Stomach smooth muscle (tissue), 2 donors: Measurements from ENCODE around the gene HEY2.
"Not testable (repeated sequence)": the region's sequence is repeated elsewhere in the genome, so short reads cannot be mapped to it uniquely, and the experiment has no call there.

Source experiments
- H3K27ac ChIP-seq: one replicate; pipeline ENCODE4 v1.7.0; 2013; ENCODE audit warnings: mild to moderate bottlenecking, low read length, inconsistent platforms
- H3K27me3 ChIP-seq, 2 donors: one replicate each; pipeline ENCODE4 v1.7.0; 2013; ENCODE audit warnings: low read length in 2 of 2; ENCODE audit not compliant: insufficient read depth in 2 of 2, control insufficient read depth in 1 of 2
- H3K36me3 ChIP-seq, 2 donors: one replicate each; pipeline ENCODE4 v1.7.0; 2013; ENCODE audit warnings: low read length in 2 of 2; ENCODE audit not compliant: control insufficient read depth in 2 of 2, insufficient read depth in 2 of 2
- H3K4me1 ChIP-seq: one replicate; pipeline ENCODE4 v1.7.0; 2013; ENCODE audit warnings: low read length; ENCODE audit not compliant: control insufficient read depth, insufficient read depth
- H3K4me3 ChIP-seq, 2 donors: one replicate each; pipeline ENCODE4 v1.7.0; 2013; ENCODE audit warnings: low read length in 2 of 2
- H3K9ac ChIP-seq, 2 donors: one replicate each; pipeline ENCODE4 v1.7.0; 2013; ENCODE audit warnings: low read length in 2 of 2, mild to moderate bottlenecking in 1 of 2
- H3K9me3 ChIP-seq, 2 donors: one replicate each; pipeline ENCODE4 v1.7.0; 2013; ENCODE audit warnings: low read length in 2 of 2; ENCODE audit not compliant: control insufficient read depth in 2 of 2
- donor health status: healthy.
- donor health status: Pancreatic carcinoma.

HEY2 gene

DNA sequence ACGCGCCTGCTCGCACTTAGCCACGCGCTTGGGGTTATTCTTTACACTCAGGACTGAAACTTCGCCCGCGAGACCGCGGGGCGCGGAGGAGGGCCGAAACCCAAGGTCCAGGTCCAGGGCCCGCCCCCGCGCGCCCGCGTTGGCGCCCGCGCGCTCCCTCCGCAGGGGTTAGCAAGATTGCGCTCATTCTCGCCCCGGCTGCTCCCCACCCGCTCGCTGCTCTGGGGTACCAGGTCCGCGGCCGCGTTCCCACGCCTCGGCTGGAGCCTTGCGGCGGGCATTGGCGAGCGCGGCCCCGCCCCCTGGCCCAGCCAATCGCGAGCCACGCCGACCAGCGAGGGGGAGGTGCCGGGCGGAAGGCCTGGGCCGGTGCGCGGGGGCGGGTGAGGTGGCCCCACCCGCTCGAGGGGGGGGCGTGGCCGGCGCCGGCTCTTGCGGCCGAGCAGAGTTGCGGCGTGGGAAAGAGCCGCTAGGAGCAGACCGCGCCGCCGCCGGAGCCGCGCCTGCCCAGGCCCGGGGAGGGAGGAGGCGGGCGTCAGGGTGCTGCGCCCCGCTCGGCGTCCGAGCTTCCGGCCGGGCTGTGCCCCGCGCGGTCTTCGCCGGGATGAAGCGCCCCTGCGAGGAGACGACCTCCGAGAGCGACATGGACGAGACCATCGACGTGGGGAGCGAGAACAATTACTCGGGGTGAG, at the start of gene HEY2:
TSS of gene HEY2 (plus strand) at position 460 of the 692 bp plus-strand sequence. CDS start at position 605, 145 bp downstream.
- peak within 1 kb of the TSS; percentile 74 to 81 for H3K4me3 ChIP-seq
- peak within 1 kb of the TSS; percentile 61 to 69 for H3K9ac ChIP-seq
- peaks cover 28 to 51% of the 10 kb centered on the region in 2 donors for H3K27me3 ChIP-seq
- no peaks in the 10 kb centered on the region for H3K9me3 ChIP-seq
- H3K36me3 ChIP-seq: no peaks in the 10 kb centered on the region
- peak within 1 kb of the TSS; percentile 56 for H3K27ac ChIP-seq
- peaks cover 22% of the 10 kb centered on the region for H3K4me1 ChIP-seq

DNA sequence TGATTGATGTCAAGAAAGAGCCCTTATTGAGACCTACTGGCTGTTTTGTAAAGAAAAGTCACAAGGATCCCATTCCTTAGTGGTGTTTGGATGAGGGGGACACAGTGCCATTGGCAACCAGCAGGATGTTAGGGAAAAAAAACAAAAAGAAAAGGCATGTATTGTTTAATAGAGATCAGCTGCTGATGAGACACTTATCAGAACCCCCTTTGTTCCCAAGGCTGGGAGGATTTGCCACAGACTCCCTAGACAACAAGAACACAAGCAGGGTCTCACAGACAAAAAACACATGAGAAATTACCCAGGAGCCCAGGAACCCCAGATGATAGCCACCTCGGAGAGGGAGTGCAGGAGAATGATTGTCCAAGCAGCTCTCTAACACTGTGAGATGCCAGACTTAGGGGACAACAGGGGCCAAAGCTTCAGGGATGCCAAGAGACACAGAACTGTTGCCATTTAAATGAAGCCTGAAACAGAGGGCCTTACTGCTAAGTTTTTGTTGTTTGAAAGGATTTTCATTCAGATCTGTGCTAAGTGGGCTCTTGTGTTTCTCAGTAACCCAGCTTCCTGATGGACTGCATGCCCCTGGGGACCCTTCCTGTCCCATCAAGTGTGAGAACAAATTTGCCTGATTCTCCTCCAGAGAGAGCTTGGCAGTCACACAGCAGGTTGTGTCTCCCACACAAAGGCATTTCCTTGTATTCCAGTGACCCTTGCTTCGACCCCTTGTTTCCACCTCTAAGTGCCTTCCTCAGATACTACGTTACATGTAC, 48.7 kb upstream of the HEY2 start:
- Histone ChIP-seq H3K9ac (no peak overlapping the region), H3K27ac (no peak overlapping the region), H3K36me3 (no peaks in the 10 kb centered on the region), H3K4me3 (no peak overlapping the region), H3K4me1 (no peaks in the 10 kb centered on the region), H3K27me3 (no peaks in the 10 kb centered on the region), H3K9me3 (no peaks in the 10 kb centered on the region)

DNA sequence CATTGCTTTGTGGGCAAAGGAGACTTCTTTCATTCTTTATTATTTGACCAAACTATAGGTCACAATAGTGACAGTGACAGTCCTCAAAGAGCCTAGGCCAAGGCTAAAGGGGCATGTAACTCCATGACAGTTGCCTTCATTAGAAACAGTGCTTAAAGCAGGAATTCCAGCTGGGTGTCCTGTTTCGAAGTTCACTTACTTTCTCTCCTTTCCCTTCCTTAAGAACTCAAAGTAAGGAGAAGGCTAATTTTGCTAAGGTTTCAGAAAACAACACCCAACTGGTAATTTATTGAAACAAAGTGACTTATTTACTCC, 48.1 kb upstream of the HEY2 start:
- H3K4me1 ChIP-seq: no peaks in the 10 kb centered on the region
- no peak overlapping the region for H3K9ac ChIP-seq
- no peak overlapping the region for H3K27ac ChIP-seq
- no peaks in the 10 kb centered on the region for H3K9me3 ChIP-seq
- H3K36me3 ChIP-seq: no peaks in the 10 kb centered on the region
- no peak overlapping the region for H3K4me3 ChIP-seq
- no peaks in the 10 kb centered on the region for H3K27me3 ChIP-seq

- not testable (repeated sequence) for H3K9ac ChIP-seq, H3K4me3 ChIP-seq, H3K4me1 ChIP-seq, H3K36me3 ChIP-seq, H3K9me3 ChIP-seq, H3K27ac ChIP-seq, H3K27me3 ChIP-seq
These were observed 45.5 kb upstream of the HEY2 start for GRCh38 chr6:125703882-125704281.

GRCh38 chr6:125707615-125708243, 41.7 kb upstream of the HEY2 start:
- H3K27ac ChIP-seq: no peak overlapping the region
- H3K4me1 ChIP-seq: no peaks in the 10 kb centered on the region
- peaks cover 0 to 3% of the 10 kb centered on the region in 2 donors for H3K9me3 ChIP-seq
- no peaks in the 10 kb centered on the region for H3K36me3 ChIP-seq
- H3K4me3 ChIP-seq: no peak overlapping the region
- H3K27me3 ChIP-seq: no peaks in the 10 kb centered on the region
- no peak overlapping the region for H3K9ac ChIP-seq

GRCh38 chr6:125711013-125711675, 38.3 kb upstream of the HEY2 start:
- Histone ChIP-seq H3K27me3 (no peaks in the 10 kb centered on the region), H3K4me1 (no peaks in the 10 kb centered on the region), H3K36me3 (no peaks in the 10 kb centered on the region), H3K4me3 (no peak overlapping the region), H3K27ac (no peak overlapping the region), H3K9ac (no peak overlapping the region), H3K9me3 (peaks cover 0 to 3% of the 10 kb centered on the region in 2 donors)

DNA sequence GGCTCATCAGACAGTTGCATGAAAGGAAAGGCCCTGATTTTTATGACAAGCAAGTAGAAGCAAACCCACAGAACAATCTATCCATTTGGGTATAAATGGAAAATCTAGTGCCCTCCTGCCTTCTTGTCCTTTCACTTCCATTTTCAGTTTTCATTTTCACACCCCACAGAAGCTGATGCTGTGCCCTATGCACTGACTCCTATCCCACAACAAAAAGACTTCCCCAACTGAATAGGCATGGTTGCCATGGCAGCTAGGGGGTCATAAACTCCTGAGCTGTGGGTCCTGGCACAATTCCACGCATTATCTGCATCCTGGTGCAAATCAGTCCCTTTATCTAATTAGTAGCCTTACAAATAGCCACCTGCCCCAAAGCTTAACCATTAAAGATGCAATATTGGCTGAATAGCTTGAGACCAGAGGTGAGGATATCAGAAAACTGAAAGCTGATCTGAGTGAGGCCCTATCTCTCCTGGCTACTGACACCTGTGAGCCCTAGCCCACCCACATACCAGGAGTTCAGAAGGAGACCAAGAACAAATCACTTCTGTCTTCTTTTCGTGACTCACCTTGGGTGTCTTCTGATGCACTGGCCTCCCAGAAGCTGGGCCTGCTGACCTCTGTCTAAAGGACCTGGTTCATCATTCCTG, 34.9 kb upstream of the HEY2 start:
- H3K36me3 ChIP-seq: no peaks in the 10 kb centered on the region
- peaks cover 0 to 3% of the 10 kb centered on the region in 2 donors for H3K9me3 ChIP-seq
- H3K4me1 ChIP-seq: no peaks in the 10 kb centered on the region
- H3K9ac ChIP-seq: no peak overlapping the region
- H3K27ac ChIP-seq: no peak overlapping the region
- no peak overlapping the region for H3K4me3 ChIP-seq
- H3K27me3 ChIP-seq: no peaks in the 10 kb centered on the region

DNA sequence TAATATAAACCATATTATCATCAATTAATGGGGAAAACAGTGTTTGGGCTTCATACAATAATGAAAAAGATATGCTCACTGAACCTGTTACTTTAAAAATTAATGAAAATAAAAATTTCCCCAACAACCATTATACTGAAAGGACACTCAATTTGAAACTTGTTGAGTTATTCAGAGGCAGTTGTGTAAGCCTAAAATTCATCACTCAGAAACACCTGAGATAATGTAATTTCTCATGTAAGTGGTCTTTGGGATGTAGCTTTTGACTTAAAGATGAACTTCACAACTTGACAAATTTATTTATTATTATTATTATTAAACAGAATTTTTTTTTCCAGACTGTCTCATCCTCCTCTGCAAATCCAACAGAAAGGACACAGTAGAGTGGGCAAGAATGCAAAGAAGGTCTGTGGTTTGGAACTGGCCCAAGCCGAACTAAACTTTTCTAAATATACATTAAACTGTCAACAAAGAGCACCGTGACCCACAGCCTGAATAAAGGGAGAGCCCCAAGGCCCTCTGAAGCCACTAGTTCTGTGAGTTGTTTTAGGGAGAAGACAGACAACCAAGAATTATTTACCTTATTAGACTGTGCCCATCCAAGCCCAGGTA, 32.2 kb upstream of the HEY2 start:
- Histone ChIP-seq H3K9ac (no peak overlapping the region), H3K27ac (no peak overlapping the region), H3K36me3 (no peaks in the 10 kb centered on the region), H3K9me3 (no peaks in the 10 kb centered on the region), H3K4me3 (no peak overlapping the region), H3K27me3 (no peaks in the 10 kb centered on the region), H3K4me1 (no peaks in the 10 kb centered on the region)

- Histone ChIP-seq H3K9ac (no peak overlapping the region), H3K27me3 (no peaks in the 10 kb centered on the region), H3K36me3 (no peaks in the 10 kb centered on the region), H3K4me1 (no peaks in the 10 kb centered on the region), H3K27ac (no peak overlapping the region), H3K4me3 (no peak overlapping the region), H3K9me3 (no peaks in the 10 kb centered on the region)
These were observed 31.3 kb upstream of the HEY2 start for GRCh38 chr6:125718109-125718508.

GRCh38 chr6:125722886-125723285, 26.5 kb upstream of the HEY2 start:
- no peak overlapping the region for H3K9ac ChIP-seq
- no peak overlapping the region for H3K27ac ChIP-seq
- no peak overlapping the region for H3K4me3 ChIP-seq
- no peaks in the 10 kb centered on the region for H3K9me3 ChIP-seq
- no peaks in the 10 kb centered on the region for H3K36me3 ChIP-seq
- no peaks in the 10 kb centered on the region for H3K27me3 ChIP-seq
- no peaks in the 10 kb centered on the region for H3K4me1 ChIP-seq
